Activated naive CD8-positive, alpha-beta T cell treated with anti-CD3 and anti-CD28 coated beads, Interleukin-2, amount 10 ng/mL, durations not matched to agents 7 days and 5 days (primary cell): ENCODE data around the gene SP140L. TPM values are rescaled to one million over a fixed set of nuclear protein-coding genes. Genes with fewer than 3 reads are reported as not detected.

ENCODE experiments used
- ATAC-seq: fragments of 150-1000 bp; cut with Tn5 transposase; one replicate; pipeline ENCODE4 v1.10.0; 2021; ENCODE audit warnings: low read depth, moderate library complexity
- POLR2A ChIA-PET: fragments of 350-600 bp; sonication (Branson Sonifier 250); formaldehyde crosslinking; loops from one replicate; lab custom pipeline; 2021; ENCODE audit warnings: antibody characterized with exemption; lab: Charles Lee
- DNase-seq: peaks from one replicate; pipeline ENCODE4 v3.0.0; 2021
- H3K27ac Mint-ChIP-seq: one replicate; pipeline ENCODE4 v1.8.0; 2022; ENCODE audit warnings: mild to moderate bottlenecking, mixed read lengths
- H3K27me3 Mint-ChIP-seq: one replicate; pipeline ENCODE4 v1.8.0; 2022; ENCODE audit warnings: mild to moderate bottlenecking, moderate library complexity, mixed read lengths
- H3K36me3 Mint-ChIP-seq: one replicate; pipeline ENCODE4 v1.8.0; 2021; ENCODE audit warnings: mild to moderate bottlenecking, mixed read lengths
- H3K4me1 Mint-ChIP-seq: one replicate; pipeline ENCODE4 v1.8.0; 2021; ENCODE audit warnings: mixed read lengths
- H3K4me3 Mint-ChIP-seq: one replicate; pipeline ENCODE4 v1.8.0; 2022; ENCODE audit warnings: mild to moderate bottlenecking, moderate library complexity, mixed read lengths
- H3K9me3 Mint-ChIP-seq: one replicate; pipeline ENCODE4 v1.8.0; 2021; ENCODE audit warnings: mixed read lengths
- total RNA-seq, 2 experiments: library from RNA; stranded (reverse); gene quantifications; one replicate each; pipeline ENCODE4 v1.2.3, GENCODE V29; 2021

SP140L gene
- total RNA-seq, 2 experiments from 2014 or later = 107 to 115 TPM

DNA sequence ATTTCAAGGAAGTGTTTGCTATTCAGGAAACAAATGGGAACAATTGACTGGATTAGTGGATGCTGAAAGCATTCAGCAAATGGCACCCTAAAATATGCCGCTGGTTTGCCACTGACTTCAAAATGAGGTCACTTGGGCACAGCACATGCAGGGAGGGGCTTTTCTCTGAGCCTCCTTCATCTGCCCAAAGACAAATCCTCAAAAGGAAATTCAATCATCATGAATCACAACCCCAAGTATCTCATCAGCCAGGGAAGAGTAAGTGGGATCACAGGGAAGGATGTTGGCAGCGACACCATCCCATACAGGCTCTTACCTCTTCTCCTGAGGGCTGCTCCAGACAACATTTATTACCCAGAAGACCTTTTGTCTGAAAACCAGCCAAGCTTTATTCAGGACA, 14.4 kb upstream of the SP140L start:
- POLR2A ChIA-PET = no interaction called here
- peaks cover 2% of the 10 kb centered on the region for H3K9me3 Mint-ChIP-seq
- DNase-seq (no peak), ATAC-seq (no peak)
- no peak overlapping the region for H3K4me3 Mint-ChIP-seq
- H3K4me1 Mint-ChIP-seq = peaks cover 14% of the 10 kb centered on the region
- no peak overlapping the region for H3K27ac Mint-ChIP-seq
- peaks cover 43% of the 10 kb centered on the region for H3K36me3 Mint-ChIP-seq
- H3K27me3 Mint-ChIP-seq = no peaks in the 10 kb centered on the region

DNA sequence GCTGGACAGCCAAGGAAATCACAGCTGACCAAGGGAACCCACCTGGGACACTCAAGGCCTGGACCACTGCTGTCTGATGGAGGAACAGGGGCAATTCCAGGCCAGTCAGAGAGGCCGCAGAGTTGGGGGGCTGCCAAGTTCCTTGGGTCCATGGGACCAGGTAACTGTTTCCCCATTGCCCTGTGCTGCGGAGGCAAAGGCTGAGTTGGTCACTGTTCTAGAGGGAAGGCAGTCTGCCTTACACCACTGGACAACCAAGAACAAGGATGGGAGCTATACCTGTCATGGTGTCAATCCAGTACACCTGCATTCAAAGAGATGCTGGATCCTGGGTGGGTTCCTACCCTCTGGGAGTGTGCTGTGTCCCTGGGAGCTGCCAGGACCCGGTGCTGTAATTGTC, 9.6 kb upstream of the SP140L start:
- ATAC-seq (no peak), DNase-seq (no peak)
- H3K36me3 Mint-ChIP-seq = peaks cover 47% of the 10 kb centered on the region
- no peaks in the 10 kb centered on the region for H3K27me3 Mint-ChIP-seq
- H3K9me3 Mint-ChIP-seq = no peaks in the 10 kb centered on the region
- H3K27ac Mint-ChIP-seq = peak overlapping the region; percentile 94
- peak overlapping the region; percentile 23 for H3K4me3 Mint-ChIP-seq
- POLR2A ChIA-PET = interaction anchor here (0.6 to 4.6 kb wide), 4 partner anchors 10 to 1144 kb away, joined by 3 to 46 read pairs (median 15); partner anchors contain the start of genes SP110 and SP140L
- H3K4me1 Mint-ChIP-seq = peaks cover 43% of the 10 kb centered on the region

DNA sequence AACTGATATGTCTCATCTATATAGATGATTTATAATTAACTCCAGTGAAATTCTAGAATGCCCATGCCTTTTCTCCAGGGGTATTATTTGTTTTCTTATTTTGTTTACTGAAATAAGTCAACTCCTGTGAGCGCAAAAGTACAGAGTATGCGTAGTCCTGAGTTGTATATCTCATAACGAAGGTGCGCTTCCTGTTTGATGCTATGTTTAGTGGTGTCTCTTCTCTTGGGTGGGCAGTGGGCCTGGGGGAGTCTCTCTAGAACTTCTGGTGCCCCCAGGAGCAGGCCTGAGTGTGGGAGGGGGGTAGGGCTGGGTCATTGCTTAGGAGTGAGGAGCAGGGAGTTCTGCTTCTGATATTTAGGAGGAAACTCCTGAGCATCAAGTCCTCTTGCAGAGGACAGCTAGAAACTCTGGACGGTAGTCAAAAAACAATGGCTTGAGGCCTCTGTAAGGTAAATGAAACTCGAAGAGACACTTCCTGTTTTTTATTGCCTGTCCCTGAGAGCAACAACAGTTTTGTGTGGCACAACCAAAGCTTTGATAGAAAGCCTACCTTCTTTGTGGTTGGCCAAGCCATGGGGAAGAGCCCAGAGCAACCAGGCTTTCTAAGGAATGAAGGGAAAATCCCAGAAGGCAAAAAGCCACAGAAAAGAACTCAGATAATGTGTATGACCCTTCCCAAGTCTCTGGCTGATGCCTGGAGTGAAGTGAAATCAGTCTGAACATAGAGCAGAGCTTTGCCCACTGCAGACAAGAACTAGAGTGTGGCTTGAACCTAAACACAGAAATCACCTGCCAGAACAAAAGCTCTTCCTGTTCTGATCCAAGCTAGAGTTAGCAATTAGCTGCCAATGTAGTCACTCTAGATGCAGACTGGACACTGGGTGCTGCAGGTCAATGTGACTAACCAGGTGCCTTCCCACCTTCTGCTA, 8.5 kb upstream of the SP140L start:
- Mint-ChIP-seq H3K9me3 (no peaks in the 10 kb centered on the region), H3K4me1 (peaks cover 45% of the 10 kb centered on the region), H3K27me3 (no peaks in the 10 kb centered on the region), H3K4me3 (peak overlapping the region; percentile 80), H3K36me3 (peaks cover 45% of the 10 kb centered on the region), H3K27ac (peak overlapping the region; percentile 94)
- DNase-seq = no peak
- POLR2A ChIA-PET = interaction anchor here (0.8 to 4.6 kb wide), 12 partner anchors 9 to 100 kb away, joined by 3 to 46 read pairs (median 4); partner anchors contain the start of genes SP100, SP110, SP140 and SP140L
- peak; percentile 24 for ATAC-seq

DNA sequence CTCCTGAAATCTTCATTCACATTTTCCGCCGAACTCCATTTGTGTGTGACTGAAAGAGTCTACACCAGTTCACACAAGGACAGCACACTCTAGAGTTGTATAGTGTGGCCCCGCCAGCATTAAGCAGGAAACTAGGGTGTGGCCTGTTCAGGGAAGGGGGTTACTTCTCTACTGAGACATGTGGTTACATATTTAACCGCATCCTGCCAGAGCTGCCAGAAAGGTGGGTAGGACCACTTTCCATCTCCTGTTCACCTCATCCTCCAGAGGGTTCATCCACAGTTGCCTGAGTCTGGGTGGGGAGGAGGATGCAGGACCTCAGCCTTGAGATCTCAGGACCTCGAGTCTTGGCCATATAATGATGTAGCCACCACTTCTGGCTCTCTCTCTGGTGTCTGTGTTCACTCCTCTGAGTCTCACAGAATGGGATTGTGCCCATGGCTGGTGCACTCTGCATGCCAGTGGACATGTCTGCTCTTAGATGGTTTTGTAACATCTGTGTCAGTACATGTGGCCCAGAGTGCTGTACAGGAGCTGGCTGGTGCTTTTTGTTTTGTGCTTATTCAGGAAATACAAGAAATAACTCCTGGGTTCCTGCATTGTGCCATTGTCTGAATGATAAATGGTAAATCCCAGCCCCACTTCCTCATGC, 7.7 kb upstream of the SP140L start:
- peak; percentile 72 for DNase-seq
- POLR2A ChIA-PET = interaction anchor here (0.8 to 4.6 kb wide), 11 partner anchors 8 to 101 kb away, joined by 3 to 46 read pairs (median 4); partner anchors contain the start of genes SP100, SP110, SP140 and SP140L

DNA sequence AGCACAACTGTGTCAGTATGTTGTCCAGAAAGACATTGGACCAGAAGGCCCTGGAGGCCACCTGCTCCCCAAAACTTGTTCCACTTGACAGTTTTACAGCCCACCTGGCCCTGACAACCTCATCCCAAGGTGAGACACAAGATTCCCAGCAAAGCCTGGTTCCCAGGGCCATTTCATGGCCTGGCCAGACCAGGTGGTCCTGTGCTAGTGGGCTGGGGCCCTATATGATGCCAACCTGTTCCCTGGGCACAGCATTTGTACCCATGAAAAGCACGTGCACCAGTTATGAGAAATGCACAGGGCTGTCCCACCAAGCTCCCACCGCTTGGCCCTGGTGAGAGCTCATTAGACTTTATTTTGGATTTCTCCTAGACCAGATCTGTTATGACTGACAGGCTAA, 6.0 kb upstream of the SP140L start:
- no peak for ATAC-seq
- Mint-ChIP-seq H3K27ac (peak overlapping the region; percentile 82), H3K27me3 (no peaks in the 10 kb centered on the region), H3K4me1 (peaks cover 62% of the 10 kb centered on the region), H3K36me3 (peaks cover 44% of the 10 kb centered on the region), H3K4me3 (no peak overlapping the region), H3K9me3 (peaks cover 2% of the 10 kb centered on the region)
- no peak for DNase-seq
- POLR2A ChIA-PET = interaction anchor here (2.6 kb wide), 1 partner anchor 101 kb away, joined by 11 read pairs; the partner anchor contains the start of gene SP110

More for the DNA sequence above, 7.7 kb upstream of the SP140L start:
- H3K4me3 Mint-ChIP-seq = peak overlapping the region; percentile 80
- peak; percentile 94 for ATAC-seq
- peaks cover 51% of the 10 kb centered on the region for H3K4me1 Mint-ChIP-seq
- peak overlapping the region; percentile 94 for H3K27ac Mint-ChIP-seq
- peaks cover 46% of the 10 kb centered on the region for H3K36me3 Mint-ChIP-seq
- no peaks in the 10 kb centered on the region for H3K27me3 Mint-ChIP-seq
- H3K9me3 Mint-ChIP-seq = peaks cover 2% of the 10 kb centered on the region

DNA sequence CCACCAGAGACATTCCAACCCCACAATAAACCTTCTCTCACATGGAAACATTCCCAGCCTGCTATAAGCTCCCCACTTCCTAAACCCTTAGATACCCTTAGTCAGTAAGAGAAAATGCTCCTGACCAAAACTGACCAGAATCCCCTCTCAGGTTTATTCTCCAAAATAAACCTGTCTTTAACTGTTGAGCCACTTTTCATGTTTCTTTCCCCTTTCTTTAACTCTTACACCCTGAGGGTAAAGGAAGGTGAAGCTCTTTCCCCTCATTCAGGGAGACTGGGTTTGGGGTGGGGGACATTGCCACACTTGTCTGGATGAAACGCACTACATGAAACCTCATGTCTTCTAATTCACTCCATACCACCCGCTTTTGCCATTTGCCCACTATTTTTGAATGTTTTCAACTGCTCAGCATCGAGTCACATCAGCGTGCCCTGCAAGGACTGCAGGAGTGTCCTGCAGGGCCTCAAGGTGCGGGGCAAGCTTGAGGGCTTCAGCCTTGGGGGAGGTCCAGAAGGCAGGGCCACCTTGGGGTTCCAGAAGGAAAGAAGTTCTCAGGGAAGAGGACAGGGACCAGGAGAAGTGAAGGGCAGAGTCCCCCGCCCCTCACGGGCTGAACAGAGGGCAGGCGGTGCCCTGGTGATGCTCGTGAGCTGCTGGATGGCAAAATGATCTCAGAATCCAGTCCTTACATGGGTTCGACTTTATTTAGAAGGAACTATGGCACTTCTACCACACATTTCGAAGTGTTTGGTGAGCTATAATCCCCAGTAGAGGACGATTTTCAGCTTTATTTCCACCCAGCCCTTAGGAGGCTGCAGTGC, 4.2 kb upstream of the SP140L start:
- Mint-ChIP-seq H3K27me3 (no peaks in the 10 kb centered on the region), H3K4me1 (peaks cover 59% of the 10 kb centered on the region), H3K4me3 (no peak overlapping the region), H3K9me3 (peaks cover 2% of the 10 kb centered on the region), H3K36me3 (peaks cover 45% of the 10 kb centered on the region), H3K27ac (peak overlapping the region; percentile 47)
- POLR2A ChIA-PET = interaction anchor here (0.5 to 2.6 kb wide), 3 partner anchors 93 to 163 kb away, joined by 3 to 11 read pairs (median 4); partner anchors contain the start of genes SP100 and SP110
- ATAC-seq (no peak), DNase-seq (no peak)

DNA sequence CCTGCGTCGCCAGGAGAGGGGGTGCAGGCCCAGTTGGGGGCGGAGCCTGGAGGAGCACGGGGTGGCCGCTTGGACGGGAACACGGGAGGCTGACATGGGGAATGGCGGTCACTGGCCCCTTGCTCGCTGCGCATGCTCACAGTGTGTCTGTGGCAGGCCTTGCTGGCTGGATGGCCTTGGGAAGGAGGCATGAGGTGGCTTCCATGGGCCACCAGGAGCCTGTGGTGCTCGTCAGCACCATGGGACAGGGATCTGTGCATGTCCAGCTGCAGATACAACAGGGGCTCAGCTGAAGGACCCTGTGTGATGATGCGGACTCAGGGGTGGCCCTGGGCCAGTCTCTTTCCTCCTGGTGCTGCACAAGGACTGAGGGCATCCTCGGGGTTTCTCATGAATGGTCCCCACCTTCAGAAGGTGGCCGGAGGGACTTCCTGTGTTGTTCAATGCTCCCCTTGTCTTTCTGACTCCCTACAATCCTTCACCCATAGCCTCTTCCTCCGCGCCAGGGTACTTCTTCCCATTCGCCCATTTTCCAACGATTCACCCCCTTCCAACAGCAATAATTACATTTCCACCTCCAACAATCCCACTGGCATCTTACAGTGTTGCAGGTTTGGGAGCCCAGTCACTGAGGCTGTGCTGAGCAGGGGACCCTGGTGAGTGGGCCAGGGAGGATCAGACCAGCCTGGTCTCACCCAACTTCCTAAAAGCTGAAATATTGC, 3.4 kb upstream of the SP140L start:
- Mint-ChIP-seq H3K4me1 (peaks cover 52% of the 10 kb centered on the region), H3K9me3 (peaks cover 2% of the 10 kb centered on the region), H3K27me3 (no peaks in the 10 kb centered on the region), H3K27ac (peak overlapping the region; percentile 19), H3K36me3 (peaks cover 43% of the 10 kb centered on the region), H3K4me3 (no peak overlapping the region)
- POLR2A ChIA-PET = interaction anchor here (0.5 to 2.6 kb wide), 3 partner anchors 89 to 164 kb away, joined by 3 to 11 read pairs (median 4); partner anchors contain the start of gene SP110
- no peak for DNase-seq
- ATAC-seq = no peak

DNA sequence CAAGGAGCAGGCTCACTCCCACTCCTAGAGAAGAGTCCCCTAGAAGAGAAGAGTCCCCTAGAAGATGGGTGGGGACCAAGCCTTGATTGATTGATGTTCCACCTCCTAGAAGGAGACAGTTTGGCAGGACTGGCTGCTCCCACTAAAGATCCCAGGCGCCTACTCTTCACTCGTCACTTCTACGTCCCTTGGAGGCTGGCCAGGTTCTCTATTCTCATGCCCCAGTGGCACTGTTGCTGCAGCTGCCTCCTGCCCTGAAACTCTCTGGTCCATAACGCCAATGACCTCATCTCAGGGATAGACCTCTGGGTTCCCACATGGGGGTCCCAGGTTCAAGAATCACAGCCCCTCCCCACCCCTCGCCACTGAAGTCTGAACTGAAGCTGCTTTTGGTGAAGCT, 2.5 kb upstream of the SP140L start:
- peaks cover 2% of the 10 kb centered on the region for H3K9me3 Mint-ChIP-seq
- POLR2A ChIA-PET = interaction anchor here (0.8 to 5.9 kb wide), 2 partner anchors 88 to 107 kb away, joined by 3 to 56 read pairs; partner anchors contain the start of gene SP110
- peaks cover 51% of the 10 kb centered on the region for H3K36me3 Mint-ChIP-seq

DNA sequence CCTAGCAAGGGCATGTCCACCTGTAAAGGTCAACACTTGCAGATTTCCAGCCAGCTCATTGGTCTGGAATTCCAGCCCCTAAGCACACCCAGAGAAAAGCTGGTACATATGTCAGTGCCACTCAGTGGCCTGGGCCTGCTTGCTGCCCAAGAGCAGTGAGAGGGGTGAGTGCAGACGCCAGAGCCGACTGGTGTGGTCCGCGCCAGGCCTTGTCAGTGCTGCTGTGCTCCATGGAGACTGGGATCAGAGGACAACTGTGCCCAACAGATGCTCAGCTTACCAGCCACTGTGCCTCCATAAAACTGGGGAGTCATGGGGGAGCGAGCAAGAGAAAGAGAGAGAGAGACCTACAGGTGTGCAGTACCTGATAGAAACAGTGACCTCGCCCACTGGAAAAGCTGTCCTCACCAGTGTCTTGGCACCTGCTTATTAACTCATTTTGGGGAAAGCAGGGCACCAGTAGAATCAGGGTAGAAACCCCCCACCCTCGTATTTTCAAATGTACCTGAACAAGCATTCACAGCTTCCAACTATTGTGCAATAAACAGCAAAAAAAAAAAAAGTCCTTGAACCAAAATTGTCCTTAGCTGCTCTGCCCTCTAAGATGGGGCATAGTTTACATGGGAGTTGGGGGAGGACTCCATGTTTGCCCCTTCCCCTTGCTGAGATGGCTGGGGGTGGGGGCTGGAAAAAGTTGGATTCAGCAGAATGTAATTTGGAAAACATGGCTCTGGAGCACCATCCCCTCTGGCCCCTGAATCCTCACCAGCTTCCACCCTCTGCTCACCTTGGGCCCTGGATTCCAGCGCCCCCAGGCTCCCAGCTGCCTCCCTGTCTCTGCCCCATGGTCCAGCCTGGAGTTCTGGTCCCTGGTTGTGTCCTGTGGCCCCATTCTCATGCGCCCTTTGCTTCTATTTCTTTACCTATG, 1.4 kb upstream of the SP140L start:
- ATAC-seq = no peak
- Mint-ChIP-seq H3K4me3 (peak overlapping the region; percentile 97), H3K27ac (peak overlapping the region; percentile 98), H3K27me3 (no peaks in the 10 kb centered on the region), H3K4me1 (peaks cover 51% of the 10 kb centered on the region), H3K36me3 (peaks cover 59% of the 10 kb centered on the region), H3K9me3 (peaks cover 2% of the 10 kb centered on the region)
- no peak for DNase-seq
- POLR2A ChIA-PET = interaction anchor here (0.6 to 5.9 kb wide), 3 partner anchors 90 to 599 kb away, joined by 3 to 56 read pairs (median 32); partner anchors contain the start of genes SP100 and SP110

More for the DNA sequence above, 2.5 kb upstream of the SP140L start:
- Mint-ChIP-seq H3K4me1 (peaks cover 50% of the 10 kb centered on the region), H3K27me3 (no peaks in the 10 kb centered on the region), H3K27ac (peak overlapping the region; percentile 98), H3K4me3 (no peak overlapping the region)
- DNase-seq = no peak
- ATAC-seq = no peak

DNA sequence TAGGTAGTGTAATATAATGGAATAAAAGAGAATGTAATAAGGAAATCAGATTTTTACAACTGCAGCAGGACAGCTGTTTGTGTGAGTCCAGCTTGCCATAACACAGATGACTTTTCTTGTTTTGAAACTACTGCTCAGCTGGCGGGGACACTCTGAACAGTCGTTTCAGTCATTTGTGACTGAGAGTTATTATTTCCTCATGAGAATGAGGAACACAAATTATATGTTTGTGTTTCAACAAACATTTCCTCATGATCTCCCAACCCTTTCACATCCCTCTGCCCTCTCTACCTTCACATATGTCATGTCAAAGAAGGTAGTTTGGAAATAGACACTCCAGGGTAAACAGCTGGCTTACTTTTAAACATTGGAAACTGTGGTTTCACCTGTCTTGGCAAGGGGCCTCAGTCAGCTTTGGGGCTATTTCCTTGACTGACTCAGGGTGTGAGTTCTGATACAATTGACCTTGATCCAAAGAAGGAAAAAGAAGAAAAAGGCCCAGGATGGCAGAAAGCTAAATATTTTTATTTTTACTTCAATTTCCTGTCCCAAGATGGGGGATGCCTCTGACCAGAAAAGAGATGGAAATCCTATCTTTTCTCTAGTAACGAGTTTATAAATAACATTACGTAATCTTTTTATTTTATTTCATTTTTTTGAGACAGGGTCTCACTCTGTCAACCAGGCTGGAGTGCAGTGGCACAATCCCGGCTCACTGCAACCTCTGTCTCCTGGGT, 593 bp downstream of the SP140L start:
- peak; percentile 25 for ATAC-seq
- DNase-seq = no peak
- H3K4me3 Mint-ChIP-seq = peak overlapping the region; percentile 97
- peaks cover 53% of the 10 kb centered on the region for H3K4me1 Mint-ChIP-seq
- POLR2A ChIA-PET = interaction anchor here (0.7 to 5.9 kb wide), 17 partner anchors 8 to 332 kb away, joined by 3 to 56 read pairs (median 6); partner anchors contain the start of genes SP100, SP110 and SP140
- H3K27ac Mint-ChIP-seq = peak overlapping the region; percentile 98
- no peaks in the 10 kb centered on the region for H3K27me3 Mint-ChIP-seq
- H3K9me3 Mint-ChIP-seq = peaks cover 2% of the 10 kb centered on the region
- peaks cover 66% of the 10 kb centered on the region for H3K36me3 Mint-ChIP-seq
